K562 (cell line): Measurements from ENCODE around the gene ANKRD27. TPM values are rescaled to one million over a fixed set of nuclear protein-coding genes. Genes with fewer than 3 reads are reported as not detected.
A peak's percentile ranks its signal among the peaks of the same experiment; 100 is the strongest.

ENCODE experiments used
- CREM ChIP-seq: IDR thresholded peaks from 2 replicates; pipeline ENCODE4 v1.6.1; 2014; ENCODE audit warnings: antibody characterized with exemption, low read depth
- CUX1 ChIP-seq: fragments of 200-800 bp; sonication (Bioruptor generic); IDR thresholded peaks from 2 replicates; pipeline ENCODE4 v1.6.1; 2016; ENCODE audit warnings: missing genetic modification characterization, missing compliant biosample characterization
- E2F3 ChIP-seq: fragments of 250-450 bp; sonication (Bioruptor Pico); IDR thresholded peaks from 2 replicates; pipeline ENCODE4 v1.4.0; 2020; ENCODE audit warnings: mild to moderate bottlenecking
- EP400 ChIP-seq: fragments of 450-650 bp; IDR thresholded peaks from 2 replicates; pipeline ENCODE4 v1.6.1; 2017; ENCODE audit warnings: antibody characterized with exemption, mild to moderate bottlenecking, moderate library complexity
- GTF2A2 ChIP-seq: IDR thresholded peaks from 2 replicates; pipeline ENCODE4 v1.6.1; 2016; ENCODE audit warnings: mild to moderate bottlenecking, missing genetic modification characterization, missing compliant biosample characterization
- GTF2B ChIP-seq: IDR thresholded peaks from 2 replicates; pipeline ENCODE4 v1.6.1; 2011; ENCODE audit not compliant: insufficient read length; ENCODE audit errors: extremely low read depth
- NFATC3 ChIP-seq: fragments of 450-650 bp; IDR thresholded peaks from 2 replicates; pipeline ENCODE4 v1.6.1; 2017; ENCODE audit warnings: mild to moderate bottlenecking
- POLR2AphosphoS5 ChIP-seq: IDR thresholded peaks from 2 replicates; pipeline ENCODE4 v1.6.1; 2011; ENCODE audit warnings: mild to moderate bottlenecking, low read depth, low read length, moderate library complexity; ENCODE audit not compliant: control insufficient read depth, insufficient read depth
- RFX7 ChIP-seq: fragments of 250-450 bp; sonication (Bioruptor Pico); IDR thresholded peaks from 2 replicates; pipeline ENCODE4 v1.5.1; 2021; ENCODE audit warnings: mild to moderate bottlenecking
- SMARCC2 ChIP-seq: fragments of 450-650 bp; IDR thresholded peaks from 2 replicates; pipeline ENCODE4 v1.6.1; 2017; ENCODE audit warnings: antibody characterized with exemption, moderate library complexity, mild to moderate bottlenecking, low read depth
- SRSF3 ChIP-seq: fragments of 200-400 bp; formaldehyde crosslinking; IDR thresholded peaks from 2 replicates; pipeline ENCODE4 v1.6.1; 2016; ENCODE audit warnings: mild to moderate bottlenecking, low read length, moderate library complexity; ENCODE audit not compliant: insufficient read depth
- STAT5A ChIP-seq: IDR thresholded peaks from 2 replicates; pipeline ENCODE4 v1.6.1; 2012; ENCODE audit warnings: low read length, inconsistent platforms, borderline replicate concordance
- TOE1 ChIP-seq, 2 experiments: fragments of 450-650 bp in 1 of 2; sonication (generic) in 1 of 2; formaldehyde crosslinking in 1 of 2; IDR thresholded peaks; 2 replicates each; pipeline versions ENCODE4 v1.7.1 to v1.8.0; 2016 to 2022; ENCODE audit warnings: borderline replicate concordance in 2 of 2, mild to moderate bottlenecking in 2 of 2, antibody characterized with exemption in 1 of 2, inconsistent platforms in 1 of 2, low read depth in 1 of 2, missing genetic modification reagents in 1 of 2, moderate library complexity in 1 of 2
- XRCC5 ChIP-seq: fragments of 200-400 bp; formaldehyde crosslinking; IDR thresholded peaks from 2 replicates; pipeline ENCODE4 v1.6.1; 2017; ENCODE audit warnings: low read depth, mild to moderate bottlenecking, low read length
- ZBTB11 ChIP-seq, 3 experiments: fragments of 200-800 bp in 1 of 3; fragments of 250-450 bp in 1 of 3; fragments of 450-650 bp in 1 of 3; sonication (Bioruptor Pico) in 1 of 3; sonication (Bioruptor generic) in 1 of 3; formaldehyde crosslinking in 1 of 3; IDR thresholded peaks; 2 replicates each; pipeline versions ENCODE4 v1.6.1 to v1.8.0; 2016 to 2022; ENCODE audit warnings: mild to moderate bottlenecking in 2 of 3, missing genetic modification characterization in 2 of 3, missing compliant biosample characterization in 1 of 3, moderate library complexity in 1 of 3
- ZNF655 ChIP-seq: fragments of 250-450 bp; sonication (Bioruptor Pico); IDR thresholded peaks from 2 replicates; pipeline ENCODE4 v1.5.0; 2021
- ZNF695 ChIP-seq: fragments of 450-650 bp; formaldehyde crosslinking; IDR thresholded peaks from 2 replicates; pipeline ENCODE4 v1.4.0; 2020; ENCODE audit warnings: mild to moderate bottlenecking, moderate library complexity
- ZNF696 ChIP-seq: fragments of 250-450 bp; sonication (Bioruptor Pico); conservative IDR thresholded peaks from 2 replicates; pipeline ENCODE4 v1.4.0; 2020; ENCODE audit warnings: mild to moderate bottlenecking, moderate library complexity
- polyA plus RNA-seq, 8 experiments: library from polyadenylated mRNA; depleted of rRNA in 4 of 8; stranded (reverse) in 5 of 8; unstranded in 3 of 8; fragments of >200 nt; fragmentation: Nextera tagmentation in 2 of 8; fragmentation: Illumina TruSeq in 1 of 8; extraction: Ambion mirVana in 2 of 8; extraction: Trizol in 1 of 8; gene quantifications; 2 replicates each; pipeline versions ENCODE4 v1.2.1 to v1.2.3, GENCODE V29; 2011 to 2014; ENCODE audit warnings: inconsistent platforms in 1 of 8, missing spikeins in 1 of 8
- total RNA-seq, 7 experiments: library from RNA; depleted of rRNA in 6 of 7; stranded (reverse); fragments of >200 nt in 6 of 7; fragmentation: Illumina TruSeq in 2 of 7; extraction: Trizol in 2 of 7; gene quantifications; 2 replicates each; pipeline versions ENCODE4 v1.2.1 to v1.2.3, GENCODE V29; 2011 to 2021; ENCODE audit warnings: low replicate concordance in 1 of 7

ANKRD27 gene
- total and polyA plus RNA-seq, 9 of the 15 experiments (the other 6 are each of a cell fraction or from before 2014, with no cell fraction given) = 5.3 to 71.3 (median 54.2) TPM

- TF ChIP-seq SMARCC2 (no peak), TOE1 (IDR thresholded peaks at IDR 0.05; ENCODE audit: borderline replicate concordance) (no peak), TOE1 (CRISPR knock-in tag; IDR thresholded peaks at IDR 0.05; ENCODE audit: borderline replicate concordance, low read depth) (no peak), CREM (no peak), STAT5A (no peak), ZNF696 (CRISPR knock-in tag) (no peak), ZBTB11 (CRISPR knock-in tag; IDR thresholded peaks at IDR 0.05) (no peak), GTF2A2 (tag) (no peak), SRSF3 (0 out of 2 replicates have a peak, but pooled peaks have one; percentile 65), ZNF695 (CRISPR knock-in tag) (no peak), E2F3 (CRISPR knock-in tag) (no peak), ZNF655 (CRISPR knock-in tag) (no peak), CUX1 (CRISPR knock-in tag) (peak; percentile 74), EP400 (peak; percentile 61; the same call in 1 of the 2 replicates), GTF2B (no peak), RFX7 (CRISPR knock-in tag) (no peak), POLR2AphosphoS5 (no peak), XRCC5 (no peak), NFATC3 (no peak)
Observed at GRCh38 chr19:32692727-32693061, 17.7 kb upstream of the ANKRD27 start (continued).
